Suppressor macrophage (primary cell): Measurements from ENCODE around the gene NRXN3.
A peak's percentile ranks its signal among the peaks of the same experiment; 100 is the strongest.

Source experiments
- DNase-seq, 4 experiments: peaks; one replicate each; pipeline ENCODE4 v3.0.0-alpha.2; 2020 to 2022

The NRXN3 gene

DNA sequence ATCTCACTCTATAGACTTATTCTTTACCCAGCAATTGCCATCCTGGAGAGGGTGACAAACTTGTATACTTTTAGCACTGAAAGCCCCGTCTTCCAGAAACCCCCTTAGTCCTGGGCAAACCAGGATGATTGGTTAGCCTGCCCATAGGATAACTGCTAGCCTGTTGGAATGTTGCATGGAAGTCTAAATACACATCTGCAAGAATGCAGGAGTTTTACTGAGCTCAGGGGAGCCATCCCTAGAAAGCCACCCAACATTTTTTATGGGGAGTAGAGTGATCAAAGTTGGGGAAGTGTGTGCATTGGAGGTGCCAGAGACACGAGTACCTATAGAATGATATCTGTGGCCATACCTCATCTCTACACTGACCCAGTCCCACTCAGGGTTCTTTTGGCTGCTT, 155.7 kb downstream of the NRXN3 start:
- DNase-seq: no peak

DNA sequence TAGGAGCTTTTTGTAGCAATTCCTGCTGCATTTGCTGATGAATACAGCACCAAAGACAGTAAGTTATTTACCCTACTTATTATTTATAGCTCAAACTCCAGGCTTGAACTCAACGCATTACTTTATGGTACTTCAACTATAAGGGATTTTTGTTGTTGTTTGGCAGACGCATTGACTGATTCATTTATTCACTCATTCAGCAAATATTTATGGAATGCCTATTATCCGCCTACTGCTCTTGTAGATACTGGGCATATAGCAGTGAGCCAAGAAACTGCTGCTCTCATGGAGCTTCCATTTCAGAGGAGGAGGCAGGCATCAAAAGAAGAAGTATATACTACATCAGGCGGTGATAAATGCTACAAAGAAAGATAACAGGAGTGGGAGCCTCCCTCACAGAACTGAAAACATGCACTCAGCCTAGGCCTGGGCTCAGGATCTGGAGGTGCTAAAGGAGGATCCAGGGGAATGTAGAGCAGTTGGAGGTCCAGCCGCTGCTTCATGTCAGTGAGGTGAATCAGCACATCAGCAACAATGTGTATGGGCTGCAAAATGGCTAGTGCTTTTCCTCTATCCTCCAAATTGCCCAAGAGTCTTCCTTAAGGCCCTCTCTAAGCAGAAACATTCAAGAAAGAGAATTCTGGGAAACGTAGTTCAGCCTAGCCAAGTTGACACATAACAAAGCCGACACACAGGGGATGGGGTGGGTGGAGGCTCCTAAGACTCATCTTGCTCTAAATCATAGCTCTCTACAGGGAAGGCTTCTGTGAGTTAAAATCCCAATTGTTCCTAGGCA, 157.5 kb downstream of the NRXN3 start:
- DNase-seq: no peak

DNA sequence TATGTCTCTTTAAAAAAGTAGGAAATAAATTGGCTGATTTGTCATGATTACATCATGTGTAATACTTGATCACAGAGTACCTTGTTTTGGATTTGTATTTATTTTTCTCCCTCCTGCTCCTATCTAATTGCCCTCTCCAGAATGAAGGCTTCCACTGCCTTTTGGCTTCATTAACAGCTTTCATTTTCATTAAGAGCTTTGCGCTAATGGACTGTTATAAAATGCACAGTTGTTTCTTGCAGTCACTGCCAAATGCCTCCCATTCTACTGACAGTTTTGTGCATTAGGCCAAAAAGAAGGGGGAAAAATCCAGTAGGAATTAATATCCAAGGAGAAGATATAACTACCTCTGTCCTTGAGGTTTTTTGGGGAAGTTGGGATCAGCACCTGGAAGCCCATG, 159.2 kb downstream of the NRXN3 start:
- DNase-seq: no peak

- peak; percentile 40 to 72 (median 51) for DNase-seq
Observed at GRCh38 chr14:78335531-78335930, 165.4 kb downstream of the NRXN3 start.

GRCh38 chr14:78340250-78340649, 170.1 kb downstream of the NRXN3 start:
- DNase-seq: no peak

DNA sequence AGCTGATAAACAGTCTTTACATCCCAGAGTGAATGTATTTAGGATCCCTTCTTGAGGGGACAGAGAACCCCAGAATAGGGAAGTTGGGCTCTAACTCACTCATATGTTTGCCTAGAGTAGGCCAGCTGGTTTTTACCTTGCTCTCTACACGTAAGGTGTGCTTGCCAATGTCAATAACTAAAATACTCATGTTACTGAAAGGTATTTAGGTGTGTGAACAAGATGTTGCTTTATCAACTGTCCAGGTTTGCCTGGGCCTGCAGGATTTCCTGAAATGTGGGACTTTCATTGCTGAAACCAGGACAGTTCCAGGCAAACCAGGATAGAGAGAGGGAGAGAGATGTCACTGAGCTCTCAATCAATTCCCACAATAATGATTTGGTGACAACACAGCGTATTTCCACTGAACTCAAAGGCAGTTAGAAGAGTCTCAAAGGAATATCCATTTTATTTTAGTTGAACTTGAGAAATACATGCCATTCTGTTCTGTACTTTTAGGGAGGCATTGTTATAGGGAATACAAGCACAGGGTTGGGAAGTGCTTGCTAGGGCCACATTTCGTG, 171.7 kb downstream of the NRXN3 start:
- no peak for DNase-seq

DNA sequence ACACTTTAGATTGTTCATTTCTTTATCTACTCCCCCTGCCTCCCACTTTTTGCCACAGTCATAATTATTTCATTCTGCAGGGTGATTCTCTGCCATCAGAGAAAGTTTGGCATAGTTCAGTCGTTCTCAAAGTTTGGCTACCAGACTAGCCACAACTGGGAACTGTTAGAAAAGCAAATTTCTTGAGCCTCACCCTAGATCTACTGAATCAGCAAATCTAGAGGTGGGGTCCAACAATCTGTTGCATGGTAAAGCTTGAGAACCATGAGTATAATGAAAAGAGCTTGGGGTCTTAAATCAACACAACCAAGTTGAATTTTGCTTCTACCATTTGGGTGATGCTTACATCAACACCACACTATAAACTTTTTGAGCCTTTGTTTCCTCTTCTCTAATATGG, 172.7 kb downstream of the NRXN3 start:
- DNase-seq: no peak

- DNase-seq: no peak
Observed at GRCh38 chr14:78344290-78344689, 174.1 kb downstream of the NRXN3 start.

DNA sequence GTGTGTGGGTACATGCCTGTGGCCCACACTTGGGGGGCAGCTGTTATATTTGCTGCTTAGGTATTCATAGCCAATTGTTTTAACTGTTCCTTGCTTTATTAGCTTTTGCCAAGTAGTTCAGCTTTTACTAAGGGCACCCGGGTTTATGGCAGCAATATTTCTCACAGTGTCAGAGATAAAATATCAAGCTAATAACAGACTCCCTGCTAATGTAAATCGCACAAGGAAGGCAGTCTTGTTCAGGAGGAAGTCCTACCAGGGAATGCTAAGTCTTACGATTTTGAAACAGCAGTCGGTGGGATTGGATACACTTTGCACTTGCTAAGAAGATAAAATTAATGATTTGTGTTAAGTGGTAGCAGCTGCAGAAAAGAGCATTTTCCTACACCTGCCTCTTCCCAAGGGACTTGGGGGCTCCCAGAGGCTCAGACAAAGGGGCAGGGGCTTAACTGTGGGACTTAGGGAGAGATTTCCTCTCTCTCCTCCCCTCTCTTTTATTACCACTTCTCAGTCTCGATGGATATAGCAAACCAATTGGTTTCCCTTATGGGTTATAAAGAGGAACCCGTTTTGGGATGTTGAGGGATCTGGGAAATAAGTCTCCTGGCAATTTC, 175.1 kb downstream of the NRXN3 start:
- no peak for DNase-seq

DNA sequence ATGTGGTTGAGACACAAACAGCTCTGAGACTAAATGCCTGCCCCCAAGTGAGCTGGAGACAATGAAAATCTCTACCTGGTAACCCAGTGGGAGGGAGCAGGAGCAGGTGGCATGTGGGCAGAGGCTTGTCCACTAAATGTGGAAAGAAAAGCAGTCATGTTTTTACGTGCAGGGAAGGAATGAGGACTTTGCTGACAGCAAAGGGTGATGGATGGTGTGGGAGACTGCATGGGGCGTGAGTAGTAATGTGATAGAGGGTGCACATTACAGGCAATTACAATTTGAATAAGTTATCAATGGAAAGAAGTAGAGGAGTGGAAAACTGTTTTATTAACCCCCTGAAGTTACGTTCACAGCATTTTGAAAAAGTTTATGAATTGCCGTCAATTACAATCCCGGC, 176.6 kb downstream of the NRXN3 start:
- no peak for DNase-seq

DNA sequence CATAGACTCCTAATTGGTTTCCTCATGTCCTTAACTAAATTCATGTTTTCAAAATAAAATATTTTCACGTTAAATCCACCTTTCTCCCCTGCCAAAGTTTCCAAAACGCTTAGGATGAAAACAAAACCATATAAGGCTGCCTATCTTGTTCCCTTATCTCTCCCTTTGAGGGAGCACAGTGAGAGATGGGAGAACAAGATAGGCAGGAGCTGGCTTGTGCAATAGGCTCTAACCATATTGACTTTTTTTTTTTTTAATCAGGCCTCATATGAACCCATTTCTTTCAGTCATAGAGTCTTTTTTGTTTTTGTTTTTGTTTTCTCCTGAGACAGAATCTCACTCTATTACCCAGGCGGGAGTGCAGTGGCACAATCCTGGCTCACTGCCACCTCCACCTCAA, 184.9 kb downstream of the NRXN3 start:
- DNase-seq: no peak

DNA sequence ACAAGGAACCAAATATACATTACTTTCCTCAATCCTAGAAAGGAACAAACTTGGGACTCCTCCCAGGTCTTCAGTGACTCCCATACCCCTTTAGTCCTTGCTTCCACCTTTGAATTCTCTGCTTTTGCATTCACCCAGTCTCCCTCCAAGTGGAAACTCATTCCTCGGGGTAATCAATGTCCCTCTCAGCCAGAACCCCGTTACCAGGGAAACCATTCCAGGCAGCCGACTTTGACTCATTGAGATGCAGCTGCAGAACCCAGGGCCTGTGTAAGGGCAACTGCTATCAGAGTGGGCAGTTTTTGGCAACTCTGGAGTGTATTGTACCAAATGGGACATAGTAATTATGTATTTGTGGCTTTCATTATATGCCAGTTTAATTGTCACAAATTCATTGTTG, 186.2 kb downstream of the NRXN3 start:
- DNase-seq: no peak

DNA sequence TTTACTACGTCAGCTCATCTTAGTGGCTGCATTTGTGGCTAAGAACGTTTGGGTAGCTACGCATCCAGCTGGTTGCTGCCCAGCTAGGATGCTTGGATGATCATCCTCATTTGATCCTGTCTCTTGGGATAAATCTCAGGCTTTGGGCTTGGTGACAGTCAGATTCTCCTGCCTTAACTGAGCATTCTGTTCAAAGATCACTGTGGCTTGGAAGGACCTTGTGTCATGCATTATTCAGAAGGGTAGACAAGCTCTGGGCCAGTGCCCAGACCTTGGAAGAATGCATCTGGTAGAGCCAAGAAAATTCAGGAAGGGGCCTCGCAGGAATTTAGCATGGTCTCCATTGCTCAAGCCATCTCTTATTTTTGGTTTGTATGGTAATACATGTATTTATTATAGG, 188.4 kb downstream of the NRXN3 start:
- DNase-seq: no peak

DNA sequence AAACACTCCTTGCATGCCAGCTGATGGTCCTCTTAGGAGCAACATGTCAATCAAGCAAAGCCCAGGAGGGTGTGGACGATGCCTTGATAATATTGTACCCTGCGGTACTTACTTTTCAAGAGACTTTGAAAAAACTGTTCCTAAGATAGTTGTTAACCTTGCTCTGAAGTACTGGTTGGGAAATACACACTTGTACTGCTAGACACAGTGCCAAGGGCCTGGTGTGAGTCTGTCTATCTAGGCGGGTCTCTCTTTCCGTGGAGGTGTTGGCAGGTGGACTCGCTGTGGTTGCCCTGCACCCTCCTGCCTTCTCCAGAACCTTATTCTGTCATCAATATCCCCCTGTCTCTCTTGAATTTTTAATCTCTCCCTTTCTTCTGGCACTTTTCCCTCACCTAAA, 189.4 kb downstream of the NRXN3 start:
- no peak for DNase-seq

DNA sequence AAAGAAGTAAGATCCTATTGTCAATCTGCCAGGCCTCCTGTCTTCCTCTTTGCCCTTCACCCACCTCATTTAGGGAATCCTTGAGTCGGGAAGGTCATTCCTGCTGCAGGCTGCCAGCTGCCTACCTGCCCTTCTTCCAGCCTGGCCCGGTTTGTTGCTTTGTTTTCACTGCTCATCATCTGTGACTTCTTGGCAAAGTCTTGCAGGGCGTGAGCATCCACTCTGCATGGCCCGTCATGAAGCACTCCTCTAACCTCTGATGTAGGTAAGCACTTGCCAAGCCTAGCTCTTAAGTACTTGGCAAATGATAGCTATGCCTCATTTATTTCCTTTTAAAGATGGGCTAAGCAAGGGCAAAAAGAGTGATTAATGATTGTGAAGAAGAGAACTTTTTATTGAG, 192.8 kb downstream of the NRXN3 start:
- DNase-seq: no peak

DNA sequence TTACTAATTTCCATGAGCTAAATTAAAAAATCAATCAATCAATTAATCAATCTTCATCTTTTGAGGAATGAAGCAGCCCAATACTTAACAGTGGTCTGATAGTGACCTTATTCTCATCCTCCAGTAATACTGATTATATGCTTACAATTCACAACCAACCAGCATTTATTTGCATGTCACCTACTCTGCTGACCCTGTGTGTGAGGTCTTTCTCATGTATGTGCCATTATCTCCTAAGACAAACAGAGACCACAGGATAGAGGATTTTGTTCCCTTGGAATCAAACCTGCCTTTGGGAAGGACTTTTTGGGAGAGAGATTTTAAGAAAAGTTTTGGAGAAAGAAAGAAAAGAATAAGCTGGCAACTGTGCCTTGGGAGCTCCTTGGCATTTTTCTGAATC, 197.2 kb downstream of the NRXN3 start:
- no peak for DNase-seq

- no peak for DNase-seq
Observed at GRCh38 chr14:78383060-78383459, 212.9 kb downstream of the NRXN3 start.

GRCh38 chr14:78398216-78398615, 228.0 kb downstream of the NRXN3 start:
- DNase-seq: no peak

DNA sequence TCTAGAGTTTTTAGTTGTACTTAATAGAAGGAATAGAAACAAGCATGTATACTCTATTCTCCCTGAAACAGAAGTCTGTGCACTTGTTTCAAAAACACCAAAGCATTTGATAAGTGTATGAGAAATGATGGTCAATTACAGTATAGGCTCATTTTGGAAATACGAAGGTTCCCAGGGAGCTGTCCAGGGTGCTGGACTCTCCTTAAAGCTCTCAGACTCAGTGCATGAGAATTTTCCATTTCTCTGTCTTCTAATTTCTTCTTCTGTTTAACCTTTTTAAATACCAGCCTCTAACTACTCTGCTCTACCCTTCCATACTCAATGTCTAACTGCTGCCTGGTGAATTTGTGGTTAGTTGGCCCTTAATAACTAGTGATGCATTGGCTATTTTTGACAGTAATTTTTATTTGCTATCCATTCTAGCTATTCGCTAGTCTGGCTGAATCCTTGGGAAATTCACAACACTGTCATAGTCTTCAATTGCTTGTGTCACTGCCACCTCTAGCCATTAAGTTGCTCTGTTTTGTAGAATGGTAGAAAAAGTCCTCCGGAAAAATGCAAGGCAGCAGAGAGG, 229.2 kb downstream of the NRXN3 start:
- peak; percentile 22 to 56 (median 34) for DNase-seq

DNA sequence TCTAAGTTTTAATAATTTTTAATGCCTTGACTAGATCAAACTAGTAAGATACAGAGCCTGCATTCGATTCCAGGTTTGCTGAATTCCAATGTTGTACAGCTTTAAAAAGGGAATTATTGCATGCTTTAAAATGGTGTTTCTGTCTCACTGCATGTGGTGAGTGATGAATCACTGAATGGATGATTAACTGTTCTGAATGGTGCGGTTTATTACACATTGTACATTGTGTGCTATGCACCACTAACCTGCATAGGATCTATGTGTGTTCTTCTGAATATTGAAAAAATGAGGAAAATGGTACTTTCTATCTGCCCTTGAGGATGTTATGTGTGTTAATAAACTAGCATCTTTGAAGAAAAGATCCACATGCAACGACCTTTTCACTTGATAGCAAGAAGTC, 231.7 kb downstream of the NRXN3 start:
- DNase-seq: no peak

GRCh38 chr14:78403278-78403815, 233.2 kb downstream of the NRXN3 start:
- no peak for DNase-seq

- no peak for DNase-seq
Observed at GRCh38 chr14:78405079-78405856, 235.1 kb downstream of the NRXN3 start.

GRCh38 chr14:78412475-78412874, 242.3 kb downstream of the NRXN3 start:
- no peak for DNase-seq
